VCaP (cell line): ENCODE measurements around the gene SFT2D2.

ENCODE experiments used
- H3K27ac ChIP-seq: fragments of 450-650 bp; 2 replicates; pipeline ENCODE4 v1.5.1; 2017
- CTCF ChIP-seq: fragments of 450-650 bp; conservative IDR thresholded peaks from 2 replicates; pipeline ENCODE4 v1.5.1; 2017; ENCODE audit warnings: mild to moderate bottlenecking, moderate library complexity

The SFT2D2 gene

GRCh38 chr1:168266644-168267186 lies 40.9 kb downstream of the SFT2D2 start:
- no peak overlapping the region for H3K27ac ChIP-seq
- no peak for TF ChIP-seq CTCF

- H3K27ac ChIP-seq: no peak overlapping the region
- TF ChIP-seq CTCF: no peak
Measured at GRCh38 chr1:168271636-168272035, 45.8 kb downstream of the SFT2D2 start.

GRCh38 chr1:168273575-168273974 lies 47.8 kb downstream of the SFT2D2 start:
- no peak overlapping the region for H3K27ac ChIP-seq

GRCh38 chr1:168279253-168279652 lies 53.4 kb downstream of the SFT2D2 start:
- H3K27ac ChIP-seq: no peak overlapping the region
- no peak for TF ChIP-seq CTCF

More at GRCh38 chr1:168273575-168273974, 47.8 kb downstream of the SFT2D2 start:
- no peak for TF ChIP-seq CTCF

- no peak within 1 kb of the TSS for H3K27ac ChIP-seq
- TF ChIP-seq CTCF: no peak
Measured at GRCh38 chr1:168280296-168280927, 54.6 kb downstream of the SFT2D2 start, which contains the start of gene TBX19. TBX19 (plus strand) TSS chr1:168280877; CDS start chr1:168281091, 214 bp downstream.

- H3K27ac ChIP-seq: no peak overlapping the region
- no peak for TF ChIP-seq CTCF
Measured at GRCh38 chr1:168281603-168282325, 56.0 kb downstream of the SFT2D2 start.

- no peak for TF ChIP-seq CTCF
- no peak overlapping the region for H3K27ac ChIP-seq
Measured at GRCh38 chr1:168285521-168285790, 59.7 kb downstream of the SFT2D2 start.
